Right lobe of liver (tissue), 6 donors: ENCODE measurements around the gene KRT17. TPM values are rescaled to one million over a fixed set of nuclear protein-coding genes. Genes with fewer than 3 reads are reported as not detected.
A peak's percentile ranks its signal among the peaks of the same experiment; 100 is the strongest.

Experiments used
- ATAC-seq, 4 donors: fragments of 200-7000 bp; cut with Tn5 transposase; one replicate each; pipeline ENCODE4 v1.9.1; 2020; ENCODE audit warnings: mild to moderate bottlenecking in 4 of 4, moderate library complexity in 4 of 4
- DNase-seq, 3 donors: peaks; one replicate each; pipeline ENCODE4 v3.0.0-alpha.2; 2020
- H3K27ac ChIP-seq, 3 donors: fragments of 200-600 bp; one replicate each; pipeline ENCODE4 v1.8.0; 2022
- H3K27me3 ChIP-seq, 2 donors: fragments of 200-600 bp; one replicate each; pipeline ENCODE4 v1.8.0; 2022
- H3K36me3 ChIP-seq, 4 donors: fragments of 200-600 bp; sonication (generic) in 1 of 4; one replicate each; pipeline versions ENCODE4 v1.5.1 to v1.8.0; 2017 to 2022; ENCODE audit warnings: control low read depth in 1 of 4
- H3K4me1 ChIP-seq, 4 donors: fragments of 200-600 bp; sonication (generic) in 1 of 4; one replicate each; pipeline versions ENCODE4 v1.5.1 to v1.8.0; 2017 to 2022; ENCODE audit warnings: control low read depth in 1 of 4
- H3K4me3 ChIP-seq, 3 donors: fragments of 200-600 bp; one replicate each; pipeline ENCODE4 v1.8.0; 2022
- H3K9me3 ChIP-seq, 4 donors: fragments of 200-600 bp; sonication (generic) in 1 of 4; one replicate each; pipeline versions ENCODE4 v1.5.1 to v1.8.0; 2017 to 2022; ENCODE audit warnings: control low read depth in 1 of 4
- POLR2A ChIP-seq: fragments of 450-650 bp; IDR thresholded peaks from one replicate; pipeline ENCODE4 v1.6.1; 2017; ENCODE audit warnings: antibody characterized with exemption, mild to moderate bottlenecking
- WGBS: methylation state at CpG from one replicate; pipeline ENCODE4 v1.1.6; 2018; ENCODE audit warnings: low coverage, low lambda C conversion rate; ENCODE audit not compliant: insufficient coverage; ENCODE audit errors: missing lambda C conversion rate; 5-methylcytosine and 5-hydroxymethylcytosine counted together
- intact Hi-C, 2 donors: fragments of 100-400 bp; cut with DNase I; formaldehyde crosslinking; loops; one replicate each; pipeline versions ENCODE4 v1.11.2 to v1.14.1; 2022
- long read RNA-seq: library from polyadenylated mRNA; unstranded; transcript quantifications from one replicate; pipeline ENCODE4 v2.0.0, GENCODE V29; 2019
- total RNA-seq, 6 experiments: library from RNA; depleted of rRNA in 2 of 6; stranded (reverse); fragments of >200 nt in 2 of 6; fragmentation: NEBNext Ultra II Directional in 3 of 6; extraction: Animal tissue kit (Norgen Biotek cat#: 25700) in 3 of 6; gene quantifications; one replicate each; pipeline versions ENCODE4 v1.1.0 to v1.2.4, GENCODE V29; 2016 to 2023
- TF ChIP-seq, protein P1 (sequence below), 4 donors: fragments of 200-600 bp in 3 of 4; fragments of 450-650 bp in 1 of 4; IDR thresholded peaks; one replicate each; pipeline versions ENCODE4 v1.5.1 to v1.8.0; 2016 to 2022; ENCODE audit warnings: antibody characterized with exemption in 4 of 4, mild to moderate bottlenecking in 2 of 4
- donor health status: DM: no; HTN: yes; CAD: no.
- donor health status: DM: no; HTN: no; CAD: no.
- donor health status: DM: no; HTN: no; CAD: no.
- donor health status: DM: no; HTN: yes; CAD: no.
- donor health status: DM: no; HTN: yes; CAD: no.

KRT17 gene
- not detected for total RNA-seq
- long read RNA-seq, result 0 reads

DNA sequence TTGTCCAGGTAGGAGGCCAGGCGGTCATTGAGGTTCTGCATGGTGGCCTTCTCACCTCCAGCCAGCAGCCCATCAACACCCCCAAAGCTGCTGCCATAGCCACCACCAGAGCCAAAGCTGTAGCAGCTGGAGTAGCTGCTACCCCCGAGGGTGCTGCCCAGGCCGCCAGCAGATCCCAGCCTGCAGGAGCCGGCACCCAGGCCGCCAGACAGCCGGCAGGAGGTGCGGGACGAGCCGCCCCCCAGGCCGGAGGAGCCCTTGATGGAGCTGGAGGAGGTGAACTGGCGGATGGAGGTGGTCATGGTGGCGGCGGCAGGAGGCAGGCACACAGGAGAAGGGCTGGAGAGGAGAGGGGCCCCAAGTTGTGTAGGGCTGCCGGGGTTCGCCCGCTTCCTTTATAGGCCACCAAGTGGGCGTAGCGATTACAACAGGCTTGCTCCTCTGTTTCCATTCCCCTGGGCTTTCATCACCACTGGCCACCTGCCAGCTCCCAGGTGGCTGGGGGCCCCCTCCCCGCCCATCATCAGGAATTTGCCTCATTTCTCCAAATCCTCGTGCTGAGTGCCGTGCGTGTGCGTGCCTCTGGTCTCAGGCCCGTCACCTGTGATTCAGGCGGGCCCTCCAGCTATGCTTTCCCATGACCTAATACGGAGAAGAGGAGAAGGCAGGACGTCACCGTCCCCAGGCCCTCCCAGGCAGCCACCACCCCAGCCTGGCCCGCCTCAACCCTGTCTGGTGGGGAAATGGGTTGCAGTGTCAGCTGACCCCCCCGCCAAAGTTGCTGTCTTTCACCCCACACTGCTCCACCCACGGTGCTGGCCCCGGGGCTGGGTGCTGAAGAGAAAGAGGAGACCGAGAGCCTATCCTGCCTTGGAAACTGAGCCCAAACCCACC, at the start of gene KRT17:
KRT17 (minus strand) TSS at position 368 of the 894 bp plus-strand sequence; CDS start at position 302, 66 bp downstream.
- Histone ChIP-seq H3K9me3 (no peaks in the 10 kb centered on the region), H3K27me3 (no peaks in the 10 kb centered on the region), H3K36me3 (no peaks in the 10 kb centered on the region), H3K4me3 (no peak within 1 kb of the TSS), H3K4me1 (no peaks in the 10 kb centered on the region), H3K27ac (no peak within 1 kb of the TSS)
- 80% methylated on average over 2 of the region's 33 CpGs for WGBS
- DNase-seq (peak in 1 of 3 donors; percentile 37), ATAC-seq (no peak)
- no peak for TF ChIP-seq POLR2A
- TF ChIP-seq, protein P1, sequence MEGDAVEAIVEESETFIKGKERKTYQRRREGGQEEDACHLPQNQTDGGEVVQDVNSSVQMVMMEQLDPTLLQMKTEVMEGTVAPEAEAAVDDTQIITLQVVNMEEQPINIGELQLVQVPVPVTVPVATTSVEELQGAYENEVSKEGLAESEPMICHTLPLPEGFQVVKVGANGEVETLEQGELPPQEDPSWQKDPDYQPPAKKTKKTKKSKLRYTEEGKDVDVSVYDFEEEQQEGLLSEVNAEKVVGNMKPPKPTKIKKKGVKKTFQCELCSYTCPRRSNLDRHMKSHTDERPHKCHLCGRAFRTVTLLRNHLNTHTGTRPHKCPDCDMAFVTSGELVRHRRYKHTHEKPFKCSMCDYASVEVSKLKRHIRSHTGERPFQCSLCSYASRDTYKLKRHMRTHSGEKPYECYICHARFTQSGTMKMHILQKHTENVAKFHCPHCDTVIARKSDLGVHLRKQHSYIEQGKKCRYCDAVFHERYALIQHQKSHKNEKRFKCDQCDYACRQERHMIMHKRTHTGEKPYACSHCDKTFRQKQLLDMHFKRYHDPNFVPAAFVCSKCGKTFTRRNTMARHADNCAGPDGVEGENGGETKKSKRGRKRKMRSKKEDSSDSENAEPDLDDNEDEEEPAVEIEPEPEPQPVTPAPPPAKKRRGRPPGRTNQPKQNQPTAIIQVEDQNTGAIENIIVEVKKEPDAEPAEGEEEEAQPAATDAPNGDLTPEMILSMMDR (IDR thresholded peaks at IDR 0.05), result no peak
- intact Hi-C loops, result no loop called here

DNA sequence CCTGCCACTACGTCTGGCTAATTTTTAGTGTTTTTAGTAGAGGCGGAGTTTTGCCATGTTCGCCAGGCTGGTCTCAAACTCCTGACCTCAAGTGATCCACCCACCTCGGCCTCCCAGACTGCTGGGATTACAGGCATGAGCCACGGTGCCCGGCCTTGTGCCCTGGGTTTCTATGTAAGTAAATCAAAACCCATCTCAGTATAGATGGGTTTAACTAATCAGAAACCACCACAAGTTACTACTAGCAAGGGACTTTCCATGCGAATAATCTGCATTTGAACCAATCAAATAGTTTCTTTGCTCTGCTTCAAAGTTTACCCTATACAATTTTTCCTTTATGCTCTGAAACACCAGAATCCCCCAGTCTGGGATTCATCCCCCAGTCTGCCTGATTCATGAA, 47.8 kb upstream of the KRT17 start:
- TF ChIP-seq POLR2A, result no peak
- TF ChIP-seq, protein P1 (IDR thresholded peaks at IDR 0.05), result no peak
- no peaks in the 10 kb centered on the region for H3K9me3 ChIP-seq
- H3K4me1 ChIP-seq, result peaks cover 0 to 26% (median 3%) of the 10 kb centered on the region in 4 donors
- no peak for DNase-seq
- no peaks in the 10 kb centered on the region for H3K36me3 ChIP-seq
- WGBS, result 63% methylated on average over 2 of the region's 7 CpGs
- intact Hi-C loops, result no loop called here
- no peak for ATAC-seq
- no peaks in the 10 kb centered on the region for H3K27me3 ChIP-seq
- H3K27ac ChIP-seq, result no peak overlapping the region
- H3K4me3 ChIP-seq, result no peak overlapping the region

DNA sequence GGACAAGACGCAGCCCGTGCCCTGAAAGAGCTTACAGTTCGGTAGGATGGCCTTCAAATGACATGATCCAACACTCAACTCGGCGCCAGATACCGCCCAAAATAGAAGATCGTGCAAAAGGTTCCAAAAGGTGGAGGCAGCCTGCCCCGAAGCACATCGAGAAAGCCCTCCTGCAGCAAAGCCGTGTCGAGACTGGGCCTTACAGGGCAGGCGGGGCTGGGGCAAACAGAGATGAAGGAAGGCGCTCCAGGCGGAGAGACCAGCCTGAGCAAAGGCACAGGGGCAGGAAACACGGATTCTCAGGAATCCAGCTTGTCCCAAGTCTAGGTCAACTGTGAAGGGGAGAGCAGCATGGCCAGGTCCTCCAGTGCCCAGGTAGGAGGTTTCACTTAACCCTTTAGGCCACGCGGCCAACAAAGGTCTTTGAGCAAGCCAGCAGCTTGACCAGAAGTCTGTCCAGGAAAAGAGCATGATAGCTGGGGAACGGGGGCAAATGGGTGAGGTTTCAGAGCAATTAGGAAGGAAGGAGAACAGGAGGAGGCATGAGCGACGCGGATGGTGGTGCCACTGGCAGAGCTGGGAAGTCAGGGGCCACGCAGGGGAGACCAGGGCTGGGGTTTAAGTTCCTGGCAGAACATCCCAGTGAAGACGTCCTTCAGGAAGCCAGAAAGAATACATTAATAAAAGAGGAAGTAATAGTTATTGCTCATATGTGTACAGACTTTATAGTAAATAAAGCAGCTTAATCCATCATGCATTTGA, 43.1 kb upstream of the KRT17 start:
- WGBS, result 38% methylated on average over 15 of the region's 23 CpGs
- Histone ChIP-seq H3K36me3 (no peaks in the 10 kb centered on the region), H3K27ac (peak overlapping the region in 2 of 3 donors; percentile 67 to 75), H3K4me1 (peaks cover 0 to 14% (median 0%) of the 10 kb centered on the region in 4 donors), H3K9me3 (no peaks in the 10 kb centered on the region), H3K27me3 (no peaks in the 10 kb centered on the region), H3K4me3 (peak overlapping the region in 1 of 3 donors; percentile 45)
- TF ChIP-seq POLR2A, result no peak
- TF ChIP-seq, protein P1 (IDR thresholded peaks at IDR 0.05), result peak in 1 of 4 donors; percentile 0
- no peak for DNase-seq
- intact Hi-C loops, result no loop called here
- no peak for ATAC-seq

DNA sequence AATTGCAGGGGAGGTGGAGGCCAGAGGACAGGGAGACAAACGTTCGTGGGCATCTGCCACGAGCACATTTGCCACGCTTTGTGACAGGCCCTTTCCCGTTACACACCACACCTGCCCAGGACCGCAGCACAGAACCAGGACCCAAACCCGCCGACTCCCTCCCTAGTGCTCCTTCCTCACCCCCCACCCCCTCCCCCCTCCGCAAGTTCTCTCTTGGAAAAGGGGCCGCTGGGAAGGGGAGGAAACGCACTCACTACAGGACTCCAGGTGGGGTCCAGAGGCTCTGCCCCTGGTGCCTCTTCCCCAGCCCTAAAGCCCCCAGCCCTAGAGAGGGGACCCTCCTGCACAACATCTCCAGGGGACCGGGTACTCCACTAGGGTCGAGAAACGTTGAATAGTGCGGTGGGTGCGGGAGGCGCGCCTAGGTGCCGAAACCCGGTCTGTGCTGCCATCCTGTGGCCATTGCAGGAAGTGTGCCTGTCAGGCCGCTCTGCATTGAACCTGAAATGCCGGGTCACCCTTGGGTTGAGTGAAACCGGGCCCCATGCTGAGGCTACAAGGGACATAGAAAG, 42.4 kb upstream of the KRT17 start:
- intact Hi-C loops, result no loop called here
- peak overlapping the region; percentile 23 to 57 (median 45) for H3K4me3 ChIP-seq
- no peaks in the 10 kb centered on the region for H3K9me3 ChIP-seq
- no peaks in the 10 kb centered on the region for H3K27me3 ChIP-seq
- ATAC-seq (peak; percentile 79 to 86 (median 82)), DNase-seq (peak; percentile 82 to 88 (median 87))
- H3K36me3 ChIP-seq, result no peaks in the 10 kb centered on the region
- WGBS, result 2% methylated on average over 16 of the region's 23 CpGs
- H3K27ac ChIP-seq, result peak overlapping the region; percentile 65 to 75 (median 67)
- TF ChIP-seq POLR2A, result no peak
- TF ChIP-seq, protein P1 (IDR thresholded peaks at IDR 0.05), result peak; percentile 93 to 94 (median 94)
- peaks cover 0 to 14% (median 0%) of the 10 kb centered on the region in 4 donors for H3K4me1 ChIP-seq
